Peyer's patch (tissue), 4 donors: ENCODE results near the gene ANO10.

Experiments
- POLR2A ChIP-seq, 2 donors: fragments of 450-650 bp; IDR thresholded peaks; one replicate each; pipeline ENCODE4 v1.5.1; 2017; ENCODE audit warnings: antibody characterized with exemption in 2 of 2, mild to moderate bottlenecking in 2 of 2, moderate library complexity in 2 of 2
- TF ChIP-seq, protein P1 (sequence below), 6 experiments: fragments of 450-650 bp in 4 of 6; fragments of 200-600 bp in 2 of 6; sonication (generic) in 1 of 6; IDR thresholded peaks; one replicate each; pipeline ENCODE4 v1.5.1; 2017 to 2019; ENCODE audit warnings: antibody characterized with exemption in 6 of 6, mild to moderate bottlenecking in 3 of 6, moderate library complexity in 1 of 6

DNA sequence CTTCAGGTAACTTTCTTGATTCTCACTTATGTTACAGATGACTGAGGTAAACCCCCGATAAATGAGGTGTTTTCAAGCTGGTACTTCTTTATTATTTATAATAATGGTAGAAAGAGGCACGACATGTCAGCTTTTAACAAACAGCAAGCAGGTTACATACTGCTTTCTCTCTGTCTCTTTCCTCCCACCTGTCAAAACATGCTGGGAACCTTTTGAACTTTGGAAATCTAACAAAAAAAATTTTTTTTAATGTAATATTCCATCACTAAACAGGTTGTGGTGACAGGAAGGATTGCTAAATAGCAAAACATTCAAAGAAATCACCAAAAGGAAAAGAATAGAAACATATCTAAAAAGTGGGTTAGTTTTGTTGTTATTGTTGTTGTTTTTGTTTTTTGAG, 48.2 kb downstream of the ANO10 start:
- TF ChIP-seq, protein P1, sequence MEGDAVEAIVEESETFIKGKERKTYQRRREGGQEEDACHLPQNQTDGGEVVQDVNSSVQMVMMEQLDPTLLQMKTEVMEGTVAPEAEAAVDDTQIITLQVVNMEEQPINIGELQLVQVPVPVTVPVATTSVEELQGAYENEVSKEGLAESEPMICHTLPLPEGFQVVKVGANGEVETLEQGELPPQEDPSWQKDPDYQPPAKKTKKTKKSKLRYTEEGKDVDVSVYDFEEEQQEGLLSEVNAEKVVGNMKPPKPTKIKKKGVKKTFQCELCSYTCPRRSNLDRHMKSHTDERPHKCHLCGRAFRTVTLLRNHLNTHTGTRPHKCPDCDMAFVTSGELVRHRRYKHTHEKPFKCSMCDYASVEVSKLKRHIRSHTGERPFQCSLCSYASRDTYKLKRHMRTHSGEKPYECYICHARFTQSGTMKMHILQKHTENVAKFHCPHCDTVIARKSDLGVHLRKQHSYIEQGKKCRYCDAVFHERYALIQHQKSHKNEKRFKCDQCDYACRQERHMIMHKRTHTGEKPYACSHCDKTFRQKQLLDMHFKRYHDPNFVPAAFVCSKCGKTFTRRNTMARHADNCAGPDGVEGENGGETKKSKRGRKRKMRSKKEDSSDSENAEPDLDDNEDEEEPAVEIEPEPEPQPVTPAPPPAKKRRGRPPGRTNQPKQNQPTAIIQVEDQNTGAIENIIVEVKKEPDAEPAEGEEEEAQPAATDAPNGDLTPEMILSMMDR (IDR thresholded peaks at IDR 0.05): no peak
- TF ChIP-seq POLR2A (IDR thresholded peaks at IDR 0.05): no peak
